Immature natural killer cell (primary cell): ENCODE measurements around the gene IFI30. TPM values are rescaled to one million over a fixed set of nuclear protein-coding genes. Genes with fewer than 3 reads are reported as not detected.
"Not testable (repeated sequence)": the region's sequence is repeated elsewhere in the genome, so short reads cannot be mapped to it uniquely, and the experiment has no call there.

Source experiments
- DNase-seq, 3 donors: peaks; one replicate each; pipeline ENCODE4 v3.0.0; 2022; ENCODE audit warnings: mixed read lengths in 1 of 3
- H3K27ac Mint-ChIP-seq, 6 donors: one replicate each; pipeline ENCODE4 v1.8.0; 2020; ENCODE audit warnings: mixed read lengths in 6 of 6, mild to moderate bottlenecking in 5 of 6, inconsistent platforms in 4 of 6, moderate library complexity in 3 of 6
- H3K27me3 Mint-ChIP-seq, 3 donors: one replicate each; pipeline ENCODE4 v1.8.0; 2020 to 2021; ENCODE audit warnings: low read depth in 3 of 3, mild to moderate bottlenecking in 3 of 3, mixed read lengths in 3 of 3, moderate library complexity in 3 of 3, inconsistent platforms in 1 of 3
- H3K36me3 Mint-ChIP-seq, 3 donors: one replicate each; pipeline ENCODE4 v1.8.0; 2020; ENCODE audit warnings: mixed read lengths in 3 of 3, inconsistent platforms in 2 of 3, mild to moderate bottlenecking in 2 of 3
- H3K4me1 Mint-ChIP-seq, 2 donors: one replicate each; pipeline ENCODE4 v1.8.0; 2020; ENCODE audit warnings: inconsistent platforms in 2 of 2, mild to moderate bottlenecking in 2 of 2, mixed read lengths in 2 of 2, moderate library complexity in 1 of 2
- H3K4me3 Mint-ChIP-seq, 5 donors: one replicate each; pipeline ENCODE4 v1.8.0; 2020; ENCODE audit warnings: mild to moderate bottlenecking in 5 of 5, mixed read lengths in 5 of 5, inconsistent platforms in 3 of 5, moderate library complexity in 3 of 5
- H3K9me3 Mint-ChIP-seq, 6 donors: one replicate each; pipeline ENCODE4 v1.8.0; 2020; ENCODE audit warnings: mild to moderate bottlenecking in 6 of 6, mixed read lengths in 6 of 6, inconsistent platforms in 4 of 6, moderate library complexity in 3 of 6
- polyA plus RNA-seq, 3 donors: library from polyadenylated mRNA; unstranded; fragments of 300-500 nt; fragmentation: Illumina TruSeq; gene quantifications; one replicate each; pipeline ENCODE4 v1.2.3, GENCODE V29; 2021

IFI30 gene
- polyA plus RNA-seq, 3 donors from 2014 or later, result 49.0 to 184 (median 83.1) TPM

- Mint-ChIP-seq H3K36me3 (peaks cover 0 to 3% (median 3%) of the 10 kb centered on the region in 3 donors), H3K27ac (peak overlapping the region; percentile 89 to 99 (median 96)), H3K9me3 (no peaks in the 10 kb centered on the region), H3K4me3 (peak overlapping the region; percentile 94 to 98 (median 95)), H3K27me3 (peaks cover 5 to 15% (median 9%) of the 10 kb centered on the region in 3 donors), H3K4me1 (peaks cover 24 to 25% of the 10 kb centered on the region in 2 donors)
- peak; percentile 9 to 22 (median 14) for DNase-seq
Observed at GRCh38 chr19:18204394-18205199, 31.0 kb downstream of the IFI30 start.

GRCh38 chr19:18205200-18205892 lies 31.7 kb downstream of the IFI30 start:
- Mint-ChIP-seq H3K4me1 (peaks cover 24 to 25% of the 10 kb centered on the region in 2 donors), H3K27me3 (peaks cover 5 to 15% (median 13%) of the 10 kb centered on the region in 3 donors), H3K9me3 (no peaks in the 10 kb centered on the region), H3K27ac (peak overlapping the region in 5 of 6 donors; percentile 55 to 98 (median 89)), H3K36me3 (peaks cover 0 to 3% (median 0%) of the 10 kb centered on the region in 3 donors), H3K4me3 (peak overlapping the region; percentile 94 to 98 (median 95))
- DNase-seq, result peak; percentile 37 to 43 (median 41)

- no peak overlapping the region for H3K4me3 Mint-ChIP-seq
Observed at GRCh38 chr19:18206018-18206417, 32.4 kb downstream of the IFI30 start.

GRCh38 chr19:18208098-18208951 lies 34.7 kb downstream of the IFI30 start:
- H3K4me1 Mint-ChIP-seq, result peaks cover 15 to 20% of the 10 kb centered on the region in 2 donors
- H3K36me3 Mint-ChIP-seq, result no peaks in the 10 kb centered on the region
- H3K9me3 Mint-ChIP-seq, result no peaks in the 10 kb centered on the region
- no peak overlapping the region for H3K4me3 Mint-ChIP-seq
- DNase-seq, result peak; percentile 26 to 39 (median 26)
- H3K27ac Mint-ChIP-seq, result no peak overlapping the region
- H3K27me3 Mint-ChIP-seq, result peaks cover 0 to 13% (median 11%) of the 10 kb centered on the region in 3 donors

More at GRCh38 chr19:18206018-18206417, 32.4 kb downstream of the IFI30 start:
- Mint-ChIP-seq H3K9me3 (no peaks in the 10 kb centered on the region), H3K27ac (peak overlapping the region in 2 of 6 donors; percentile 53 to 89), H3K4me1 (peaks cover 24 to 25% of the 10 kb centered on the region in 2 donors), H3K27me3 (peaks cover 5 to 15% (median 13%) of the 10 kb centered on the region in 3 donors), H3K36me3 (peaks cover 0 to 3% (median 0%) of the 10 kb centered on the region in 3 donors)
- no peak for DNase-seq

GRCh38 chr19:18209912-18210311 lies 36.3 kb downstream of the IFI30 start:
- H3K36me3 Mint-ChIP-seq, H3K27me3 Mint-ChIP-seq, H3K9me3 Mint-ChIP-seq, H3K27ac Mint-ChIP-seq, DNase-seq, H3K4me3 Mint-ChIP-seq, H3K4me1 Mint-ChIP-seq: not testable (repeated sequence)

- no peaks in the 10 kb centered on the region for H3K36me3 Mint-ChIP-seq
- no peak overlapping the region for H3K4me3 Mint-ChIP-seq
- DNase-seq, result no peak
- H3K4me1 Mint-ChIP-seq, result no peaks in the 10 kb centered on the region
- H3K9me3 Mint-ChIP-seq, result no peaks in the 10 kb centered on the region
- H3K27ac Mint-ChIP-seq, result no peak overlapping the region
- H3K27me3 Mint-ChIP-seq, result peaks cover 0 to 8% (median 3%) of the 10 kb centered on the region in 3 donors
Observed at GRCh38 chr19:18211683-18212082, 38.1 kb downstream of the IFI30 start.

- Mint-ChIP-seq H3K27ac (no peak overlapping the region), H3K27me3 (peaks cover 3 to 4% (median 3%) of the 10 kb centered on the region in 3 donors), H3K4me3 (no peak overlapping the region)
Observed at GRCh38 chr19:18214779-18215433, 41.3 kb downstream of the IFI30 start.

GRCh38 chr19:18216789-18217188 lies 43.2 kb downstream of the IFI30 start:
- H3K4me1 Mint-ChIP-seq, result no peaks in the 10 kb centered on the region
- no peak overlapping the region for H3K4me3 Mint-ChIP-seq
- DNase-seq, result no peak
- H3K9me3 Mint-ChIP-seq, result no peaks in the 10 kb centered on the region
- H3K27me3 Mint-ChIP-seq, result peaks cover 0 to 15% (median 10%) of the 10 kb centered on the region in 3 donors
- no peaks in the 10 kb centered on the region for H3K36me3 Mint-ChIP-seq
- no peak overlapping the region for H3K27ac Mint-ChIP-seq

More at GRCh38 chr19:18214779-18215433, 41.3 kb downstream of the IFI30 start:
- no peaks in the 10 kb centered on the region for H3K36me3 Mint-ChIP-seq
- H3K9me3 Mint-ChIP-seq, result no peaks in the 10 kb centered on the region
- no peaks in the 10 kb centered on the region for H3K4me1 Mint-ChIP-seq
- DNase-seq, result no peak

GRCh38 chr19:18218159-18218558 lies 44.5 kb downstream of the IFI30 start:
- no peak overlapping the region for H3K4me3 Mint-ChIP-seq
- DNase-seq, result no peak
- H3K27ac Mint-ChIP-seq, result no peak overlapping the region
- H3K36me3 Mint-ChIP-seq, result no peaks in the 10 kb centered on the region
- H3K27me3 Mint-ChIP-seq, result peaks cover 3 to 18% (median 17%) of the 10 kb centered on the region in 3 donors
- no peaks in the 10 kb centered on the region for H3K4me1 Mint-ChIP-seq
- H3K9me3 Mint-ChIP-seq, result peaks cover 0 to 2% (median 0%) of the 10 kb centered on the region in 6 donors

GRCh38 chr19:18218600-18218999 lies 45.0 kb downstream of the IFI30 start:
- Mint-ChIP-seq H3K4me3 (no peak overlapping the region), H3K9me3 (peaks cover 0 to 2% (median 0%) of the 10 kb centered on the region in 6 donors), H3K27me3 (peaks cover 3 to 20% (median 18%) of the 10 kb centered on the region in 3 donors), H3K4me1 (no peaks in the 10 kb centered on the region), H3K27ac (no peak overlapping the region), H3K36me3 (no peaks in the 10 kb centered on the region)
- DNase-seq, result no peak

- Mint-ChIP-seq H3K36me3 (no peaks in the 10 kb centered on the region), H3K27ac (peak overlapping the region in 1 of 6 donors; percentile 36), H3K27me3 (peaks cover 11 to 29% (median 24%) of the 10 kb centered on the region in 3 donors), H3K9me3 (peaks cover 0 to 2% (median 0%) of the 10 kb centered on the region in 6 donors), H3K4me1 (peaks cover 8 to 11% of the 10 kb centered on the region in 2 donors), H3K4me3 (no peak overlapping the region)
- DNase-seq, result no peak
Observed at GRCh38 chr19:18219911-18220631, 46.5 kb downstream of the IFI30 start.

- no peak overlapping the region for H3K4me3 Mint-ChIP-seq
Observed at GRCh38 chr19:18220632-18221275, 47.1 kb downstream of the IFI30 start.

More at GRCh38 chr19:18220632-18221275, 47.1 kb downstream of the IFI30 start:
- no peak for DNase-seq
- Mint-ChIP-seq H3K27me3 (peaks cover 13 to 29% (median 24%) of the 10 kb centered on the region in 3 donors), H3K36me3 (no peaks in the 10 kb centered on the region), H3K9me3 (peaks cover 0 to 2% (median 0%) of the 10 kb centered on the region in 6 donors), H3K4me1 (peaks cover 11% of the 10 kb centered on the region in 2 donors), H3K27ac (no peak overlapping the region)
